OCI-M2 (cell line): ENCODE data around the gene ARHGEF33.

Source experiments
- DNase-seq: peaks from one replicate; lab custom pipeline; 2025; ENCODE audit not compliant: unreplicated experiment; lab: John Stamatoyannopoulos, UW

Gene ARHGEF33

DNA sequence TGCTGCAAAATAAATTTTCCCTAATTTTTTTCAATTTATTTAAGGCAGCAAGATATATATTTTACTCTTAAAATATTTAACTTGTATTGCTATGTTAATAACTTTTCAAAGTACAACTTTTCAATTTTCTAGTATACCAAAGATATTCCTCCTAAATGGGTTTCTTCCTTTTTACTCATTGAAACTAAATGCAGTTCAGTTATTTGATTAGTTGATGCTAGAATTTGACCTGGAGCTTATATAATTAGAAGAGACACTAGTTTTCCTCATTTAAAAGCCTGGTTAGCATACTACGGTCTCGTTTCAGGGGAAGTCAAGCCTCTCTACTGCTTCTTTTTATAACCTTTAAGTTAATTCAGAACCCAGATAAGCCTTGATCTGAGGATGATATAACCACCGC, at the start of gene ARHGEF33:
Gene ARHGEF33, plus strand, starts transcription at position 301 of the 400 bp plus-strand sequence. CDS start 29,573 bp downstream, outside the sequence.
- no peak for DNase-seq

DNA sequence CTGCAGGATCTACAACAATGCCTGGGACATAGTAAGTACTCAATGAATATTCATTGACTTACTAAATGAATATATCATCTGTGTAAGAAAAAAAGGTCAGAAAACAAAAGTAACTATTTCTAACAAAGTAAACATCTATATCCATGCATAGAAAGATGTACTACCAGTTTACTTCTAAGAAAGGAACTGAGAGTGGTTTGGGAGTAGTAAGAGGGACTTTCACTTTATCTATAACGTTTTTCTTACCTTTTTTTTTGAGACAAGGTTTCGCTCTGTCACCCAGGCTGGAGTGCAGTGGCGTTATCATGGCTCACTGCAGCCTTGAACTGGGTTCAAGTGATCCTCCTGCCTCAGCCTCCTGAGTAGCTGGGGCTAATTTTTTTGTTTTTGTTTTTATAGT, 39.6 kb upstream of the ARHGEF33 start:
- DNase-seq = no peak

- DNase-seq = no peak
Measured at GRCh38 chr2:38856165-38856564, 33.5 kb upstream of the ARHGEF33 start.

GRCh38 chr2:38862476-38862875, 27.2 kb upstream of the ARHGEF33 start:
- no peak for DNase-seq

DNA sequence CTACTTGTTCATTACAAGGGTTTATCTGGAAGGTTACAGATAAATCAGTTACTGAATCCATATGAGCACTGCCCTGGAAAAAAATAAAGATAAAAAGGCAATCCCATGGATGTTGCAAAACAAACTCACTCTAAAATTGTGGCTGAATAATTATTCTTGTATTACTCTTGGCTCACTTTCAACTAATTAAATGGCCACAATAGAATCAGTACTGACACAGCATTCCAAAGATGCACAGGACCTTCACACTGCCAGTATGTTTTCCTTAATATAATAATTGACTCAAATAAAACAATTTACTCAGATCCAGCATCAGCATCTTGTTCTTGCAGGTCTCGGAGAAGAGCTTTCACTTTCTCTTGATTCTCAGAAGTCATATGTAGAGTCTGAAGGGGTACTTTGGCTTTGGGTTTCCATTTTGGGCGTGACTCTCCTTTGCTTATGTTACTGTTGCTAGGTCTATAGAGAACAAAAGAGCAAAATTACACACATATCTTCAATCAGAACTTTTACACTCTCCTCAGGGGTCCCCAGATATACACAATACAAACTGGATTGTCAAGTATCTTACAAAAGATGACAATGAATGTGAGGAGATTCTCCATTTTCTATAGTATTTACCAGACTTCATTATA, 26.5 kb upstream of the ARHGEF33 start:
- no peak for DNase-seq

- DNase-seq = no peak
Measured at GRCh38 chr2:38866773-38867443, 22.8 kb upstream of the ARHGEF33 start.

GRCh38 chr2:38871432-38871831, 18.2 kb upstream of the ARHGEF33 start:
- DNase-seq = no peak

DNA sequence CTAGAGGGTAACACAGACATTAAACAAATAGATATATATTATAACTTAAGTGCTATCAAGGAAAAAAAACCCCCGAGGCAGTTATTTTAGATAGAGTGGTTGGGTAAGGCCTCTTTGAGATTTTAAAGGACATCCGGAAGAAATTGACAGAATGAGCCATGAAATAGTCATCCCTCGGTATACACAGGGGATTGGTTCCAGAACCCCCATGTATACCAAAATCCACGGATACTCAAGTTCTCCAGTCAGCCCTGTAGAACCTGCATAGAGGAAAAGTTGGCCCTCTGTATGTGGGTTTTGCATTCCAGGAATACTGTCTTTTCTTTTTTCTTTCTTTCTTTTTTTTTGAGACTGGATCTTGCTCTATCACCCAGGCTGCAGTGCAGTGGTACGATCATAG, 15.9 kb upstream of the ARHGEF33 start:
- DNase-seq = no peak

DNA sequence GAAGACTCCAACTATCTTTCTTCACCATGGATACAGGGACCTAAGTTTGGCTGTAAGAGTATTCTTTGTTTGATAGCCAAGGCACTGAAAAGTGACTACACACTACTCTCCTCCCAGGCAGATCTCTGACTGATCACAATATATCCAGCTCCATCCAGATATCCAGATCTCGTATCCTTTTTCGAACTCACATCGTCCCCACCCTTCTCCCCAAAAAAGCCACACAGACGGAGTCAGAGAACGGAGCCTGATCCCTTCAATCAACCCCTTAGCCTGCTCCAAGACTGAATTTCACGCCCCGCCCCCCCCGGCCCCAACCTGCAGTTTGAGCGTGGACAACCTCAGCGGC, 14.5 kb upstream of the ARHGEF33 start:
- no peak for DNase-seq

DNA sequence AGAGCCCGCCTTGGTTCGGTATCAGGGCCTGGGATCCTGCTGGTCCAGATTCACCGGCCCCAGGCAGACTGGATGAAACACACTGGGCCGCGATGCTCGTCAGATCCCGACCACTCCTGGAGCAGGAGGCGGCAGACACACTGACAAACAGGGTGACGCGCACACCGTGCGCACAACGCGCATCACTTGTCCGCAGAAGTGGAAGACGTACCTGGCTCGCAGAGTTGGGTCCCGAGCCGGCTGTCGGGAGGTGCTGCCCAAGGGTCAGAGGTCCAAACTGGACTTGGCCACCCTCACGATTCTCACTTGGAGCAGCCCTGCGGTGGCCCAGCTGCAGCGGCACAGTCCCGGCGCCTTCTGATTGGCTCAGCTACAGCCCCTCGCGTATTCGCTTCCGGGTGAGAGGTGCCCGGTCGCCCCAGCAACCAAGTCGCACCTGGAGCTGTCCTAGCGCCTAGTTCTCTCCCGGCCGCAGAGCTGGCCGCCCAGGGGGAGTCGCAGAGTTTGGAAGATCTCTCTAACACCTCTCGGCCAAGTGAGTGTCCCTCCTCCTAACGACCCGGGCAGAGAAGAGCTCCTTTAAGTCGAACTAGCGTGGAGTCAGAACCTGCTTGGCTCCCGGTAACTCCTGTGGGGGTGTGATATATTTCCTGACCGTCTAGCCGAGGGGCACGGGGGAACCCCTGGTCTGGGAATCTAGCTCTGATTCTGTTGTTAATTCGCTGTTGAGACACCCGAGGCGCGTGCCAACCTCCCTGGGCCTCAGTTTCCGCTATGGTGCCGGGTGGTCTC, 13.9 kb upstream of the ARHGEF33 start, which contains the start of the genes DHX57 and MORN2:
Gene DHX57, minus strand, starts transcription at position 359 of the 792 bp plus-strand sequence. CDS start 7,529 bp downstream, outside the sequence.
Gene MORN2, plus strand, starts transcription at position 401 of the 792 bp plus-strand sequence.
- peak; percentile 22 for DNase-seq

- DNase-seq = no peak
Measured at GRCh38 chr2:38876407-38876806, 13.3 kb upstream of the ARHGEF33 start.

DNA sequence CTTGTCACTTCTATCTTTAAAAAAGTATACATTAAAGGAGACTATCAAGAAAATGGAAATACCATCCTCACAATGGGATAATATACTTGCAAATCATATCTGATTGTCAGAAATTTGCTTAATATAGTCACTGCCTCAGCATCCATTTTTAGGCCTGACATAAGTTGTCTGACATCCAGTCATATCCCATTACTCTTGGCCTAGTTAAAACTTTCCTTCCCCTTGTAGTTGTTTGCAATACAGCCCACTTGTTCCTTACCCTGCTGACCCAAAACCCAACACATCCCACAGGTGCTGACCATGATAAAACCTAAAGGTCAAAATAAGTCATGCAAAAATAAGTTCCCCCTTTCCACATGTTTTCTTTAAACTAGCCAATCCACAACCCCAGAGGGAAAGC, 3.6 kb upstream of the ARHGEF33 start:
- no peak for DNase-seq

GRCh38 chr2:38887347-38887746, 2.3 kb upstream of the ARHGEF33 start:
- no peak for DNase-seq

DNA sequence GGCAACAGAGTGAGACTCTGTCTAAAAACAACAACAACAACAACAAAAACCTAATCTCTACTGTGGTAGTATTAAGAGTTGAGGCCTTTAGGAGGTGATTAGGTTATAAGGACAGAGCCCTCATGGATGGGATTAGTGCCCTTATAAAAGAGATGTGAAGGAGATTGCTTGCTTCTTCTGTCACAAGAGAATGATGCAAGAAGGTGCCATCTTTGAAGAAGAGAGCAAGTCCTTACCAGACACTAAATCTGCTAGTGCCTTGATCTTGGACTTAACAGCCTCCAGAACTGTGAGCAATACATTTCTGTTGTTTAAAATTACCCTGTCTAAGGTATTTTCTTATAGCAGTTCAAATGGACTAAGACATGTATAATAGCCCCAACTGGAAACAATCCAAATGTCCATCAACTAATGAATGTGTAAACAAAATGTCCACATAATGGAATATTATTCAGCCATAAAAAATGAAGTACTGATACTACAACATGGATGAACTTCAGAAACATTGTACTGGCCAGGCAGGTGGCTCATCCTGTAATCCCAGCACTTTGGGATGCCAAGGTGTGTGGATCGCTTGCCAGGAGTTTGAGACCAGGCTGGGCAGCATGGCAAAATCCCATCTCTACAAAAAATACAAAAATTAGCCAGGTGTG, 1.6 kb upstream of the ARHGEF33 start:
- no peak for DNase-seq

- no peak for DNase-seq
Measured at GRCh38 chr2:38889045-38889444, 630 bp upstream of the ARHGEF33 start.

DNA sequence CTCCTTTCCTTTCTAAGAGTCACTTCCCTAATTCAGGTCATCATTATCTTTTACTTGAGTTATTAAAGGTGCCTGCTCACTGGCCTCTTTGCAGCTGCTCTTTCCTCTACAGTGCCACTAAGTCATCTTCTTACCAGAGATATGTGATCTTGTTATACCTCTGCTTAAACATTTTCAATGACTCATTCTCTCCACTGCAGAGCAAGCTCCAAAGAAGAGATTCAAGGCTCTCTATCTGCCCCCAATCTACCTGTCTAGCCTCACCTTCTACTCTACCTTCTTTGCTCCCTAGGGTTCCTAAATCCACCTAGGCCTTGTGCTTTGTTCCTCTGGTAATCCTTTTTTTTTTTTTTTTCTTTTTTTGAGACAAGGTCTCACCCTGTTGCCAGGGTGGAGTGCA, 3.1 kb downstream of the ARHGEF33 start:
- no peak for DNase-seq

GRCh38 chr2:38898256-38898655, 8.6 kb downstream of the ARHGEF33 start:
- no peak for DNase-seq

- no peak for DNase-seq
Measured at GRCh38 chr2:38900726-38901125, 11.1 kb downstream of the ARHGEF33 start.

GRCh38 chr2:38905251-38905650, 15.6 kb downstream of the ARHGEF33 start:
- DNase-seq = no peak

GRCh38 chr2:38907242-38907641, 17.6 kb downstream of the ARHGEF33 start:
- no peak for DNase-seq
